ENCODE results near the gene ZNF680.

- TF ChIP-seq CTCF (IDR thresholded peaks at IDR 0.05) (no peak), POLR2A (IDR thresholded peaks at IDR 0.05) (no peak)
These were observed 77.2 kb downstream of the ZNF680 start for GRCh38 chr7:64485623-64486022.

Data from adrenal gland (tissue), 5 donors.